ENCODE data around the gene C3orf70. TPM values are rescaled to one million over a fixed set of nuclear protein-coding genes. Genes with fewer than 3 reads are reported as not detected.

C3orf70 gene
- total RNA-seq, 4 donors from 2014 or later: 13.9 to 16.4 (median 14.8) TPM

DNA sequence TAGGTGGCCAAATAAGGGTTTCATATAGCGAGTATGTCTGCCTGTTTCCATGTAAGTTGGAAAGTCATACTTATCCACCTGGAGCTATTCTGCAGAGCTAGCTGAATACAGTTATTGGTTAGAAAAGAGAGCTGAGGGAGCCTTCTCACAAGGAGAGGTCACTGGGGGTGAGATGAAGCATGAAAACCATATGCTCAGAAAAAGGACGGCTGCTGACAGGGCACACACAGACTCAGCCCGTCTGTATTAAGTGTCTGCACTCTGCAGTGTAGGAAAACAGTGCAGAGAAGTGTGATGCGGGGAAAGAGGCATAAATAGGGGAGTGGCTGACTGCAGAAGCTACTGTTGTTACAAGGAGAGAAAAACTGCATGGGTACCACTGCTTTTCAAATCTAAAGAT, 58.2 kb downstream of the C3orf70 start:
- Histone ChIP-seq H3K4me3 (no peak overlapping the region), H3K27ac (no peak overlapping the region), H3K4me1 (peaks cover 0 to 10% (median 3%) of the 10 kb centered on the region in 4 donors), H3K9me3 (no peaks in the 10 kb centered on the region), H3K36me3 (no peaks in the 10 kb centered on the region), H3K27me3 (no peaks in the 10 kb centered on the region)
- intact Hi-C loops (cut with DNase I; ENCODE audit: low total_unique reads): no loop called here
- no peak for DNase-seq
- in situ Hi-C loops (cut with MboI; ENCODE audit: low pct_ligation_motif_present in 1 of 4, low pct_unique_long_range_greater_than_20kb in 1 of 4, low sequenced_read_pairs in 3 of 4): no loop called here
- WGBS, 2 donors (ENCODE audit: low coverage in 1 of 2): 70 to 72% methylated on average over 4 of the region's 4 CpGs
- TF ChIP-seq POLR2AphosphoS5 (IDR thresholded peaks at IDR 0.05): no peak
- TF ChIP-seq, protein P1, sequence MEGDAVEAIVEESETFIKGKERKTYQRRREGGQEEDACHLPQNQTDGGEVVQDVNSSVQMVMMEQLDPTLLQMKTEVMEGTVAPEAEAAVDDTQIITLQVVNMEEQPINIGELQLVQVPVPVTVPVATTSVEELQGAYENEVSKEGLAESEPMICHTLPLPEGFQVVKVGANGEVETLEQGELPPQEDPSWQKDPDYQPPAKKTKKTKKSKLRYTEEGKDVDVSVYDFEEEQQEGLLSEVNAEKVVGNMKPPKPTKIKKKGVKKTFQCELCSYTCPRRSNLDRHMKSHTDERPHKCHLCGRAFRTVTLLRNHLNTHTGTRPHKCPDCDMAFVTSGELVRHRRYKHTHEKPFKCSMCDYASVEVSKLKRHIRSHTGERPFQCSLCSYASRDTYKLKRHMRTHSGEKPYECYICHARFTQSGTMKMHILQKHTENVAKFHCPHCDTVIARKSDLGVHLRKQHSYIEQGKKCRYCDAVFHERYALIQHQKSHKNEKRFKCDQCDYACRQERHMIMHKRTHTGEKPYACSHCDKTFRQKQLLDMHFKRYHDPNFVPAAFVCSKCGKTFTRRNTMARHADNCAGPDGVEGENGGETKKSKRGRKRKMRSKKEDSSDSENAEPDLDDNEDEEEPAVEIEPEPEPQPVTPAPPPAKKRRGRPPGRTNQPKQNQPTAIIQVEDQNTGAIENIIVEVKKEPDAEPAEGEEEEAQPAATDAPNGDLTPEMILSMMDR (IDR thresholded peaks at IDR 0.05): no peak
- no peak for TF ChIP-seq EP300 (IDR thresholded peaks at IDR 0.05; ENCODE audit: low read depth)
- TF ChIP-seq POLR2A (IDR thresholded peaks at IDR 0.05): no peak

DNA sequence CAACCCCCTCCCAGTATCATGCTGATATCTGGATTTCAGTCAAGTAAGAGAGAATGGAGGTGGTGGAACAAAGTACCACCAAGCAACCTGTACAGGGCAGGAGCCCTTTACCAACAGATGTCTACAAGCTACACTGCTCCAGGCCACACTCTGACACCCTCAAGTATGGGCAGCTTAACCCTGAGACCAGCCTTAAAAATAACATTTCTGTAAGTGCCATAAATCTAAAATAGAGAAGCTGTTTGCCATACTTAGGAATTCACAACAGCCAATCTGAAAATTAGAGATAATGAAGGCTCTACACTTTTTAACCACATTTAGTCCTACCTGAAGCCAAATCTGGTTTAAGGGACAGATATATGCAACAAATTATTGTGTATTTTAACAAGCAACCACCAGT, 59.7 kb downstream of the C3orf70 start:
- H3K36me3 ChIP-seq: no peaks in the 10 kb centered on the region
- TF ChIP-seq POLR2AphosphoS5 (IDR thresholded peaks at IDR 0.05): no peak
- TF ChIP-seq, protein P1 (IDR thresholded peaks at IDR 0.05): no peak
- TF ChIP-seq POLR2A (IDR thresholded peaks at IDR 0.05): no peak
- no peak for TF ChIP-seq EP300 (IDR thresholded peaks at IDR 0.05; ENCODE audit: low read depth)
- H3K9me3 ChIP-seq: no peaks in the 10 kb centered on the region
- no peak for DNase-seq
- intact Hi-C loops (cut with DNase I; ENCODE audit: low total_unique reads): no loop called here
- peaks cover 0 to 10% (median 3%) of the 10 kb centered on the region in 4 donors for H3K4me1 ChIP-seq
- H3K27ac ChIP-seq: no peak overlapping the region
- in situ Hi-C loops (cut with MboI; ENCODE audit: low pct_ligation_motif_present in 1 of 4, low pct_unique_long_range_greater_than_20kb in 1 of 4, low sequenced_read_pairs in 3 of 4): no loop called here
- H3K4me3 ChIP-seq: no peak overlapping the region
- no peaks in the 10 kb centered on the region for H3K27me3 ChIP-seq

DNA sequence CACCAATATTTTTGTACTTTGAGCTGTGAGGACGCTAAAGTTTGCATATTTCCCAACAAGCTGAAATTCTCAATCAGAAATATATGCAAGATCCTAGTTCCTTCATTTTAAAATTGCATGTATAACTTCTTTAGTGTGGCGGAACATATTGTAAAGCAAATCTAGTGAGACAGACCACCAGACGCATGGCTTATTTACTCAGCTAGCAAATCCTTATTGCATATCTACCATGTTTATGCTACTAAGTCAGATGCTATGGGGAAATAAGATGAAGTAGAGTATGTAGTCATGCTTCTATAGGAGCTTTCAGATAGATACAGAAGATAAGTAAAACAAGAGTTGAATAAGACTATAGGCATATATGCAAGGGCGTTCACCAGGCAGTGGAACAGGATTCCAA, 62.0 kb downstream of the C3orf70 start:
- H3K27ac ChIP-seq: no peak overlapping the region
- no peaks in the 10 kb centered on the region for H3K27me3 ChIP-seq
- no peaks in the 10 kb centered on the region for H3K36me3 ChIP-seq
- in situ Hi-C loops (cut with MboI; ENCODE audit: low pct_ligation_motif_present in 1 of 4, low pct_unique_long_range_greater_than_20kb in 1 of 4, low sequenced_read_pairs in 3 of 4): no loop called here
- TF ChIP-seq POLR2A (IDR thresholded peaks at IDR 0.05) (no peak), POLR2AphosphoS5 (IDR thresholded peaks at IDR 0.05) (no peak), EP300 (IDR thresholded peaks at IDR 0.05; ENCODE audit: low read depth) (no peak)
- TF ChIP-seq, protein P1 (IDR thresholded peaks at IDR 0.05): no peak
- 88 to 95% methylated on average over 4 of the region's 4 CpGs for WGBS, 2 donors (ENCODE audit: low coverage in 1 of 2)
- peaks cover 0 to 10% (median 3%) of the 10 kb centered on the region in 4 donors for H3K4me1 ChIP-seq
- intact Hi-C loops (cut with DNase I; ENCODE audit: low total_unique reads): no loop called here
- DNase-seq: no peak
- H3K9me3 ChIP-seq: no peaks in the 10 kb centered on the region
- no peak overlapping the region for H3K4me3 ChIP-seq

DNA sequence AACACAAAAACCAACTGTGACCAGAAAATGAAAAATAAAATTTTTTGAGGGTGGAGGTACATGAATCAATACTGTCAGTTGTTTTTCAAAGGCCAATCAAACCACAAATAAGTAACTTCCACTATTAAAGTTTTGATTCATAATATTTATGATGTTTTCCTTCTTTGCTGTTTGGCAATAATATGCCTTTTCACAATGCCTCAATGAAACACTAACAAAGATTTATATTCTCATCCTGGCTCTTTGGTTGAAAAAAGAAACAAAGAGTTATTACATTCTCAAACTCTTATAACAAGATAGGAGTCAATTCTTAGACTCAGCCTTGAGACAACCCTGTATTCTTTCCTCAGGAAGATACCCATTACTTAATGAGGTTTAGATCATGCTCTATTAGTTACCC, 63.1 kb downstream of the C3orf70 start:
- H3K27me3 ChIP-seq: no peaks in the 10 kb centered on the region
- no peaks in the 10 kb centered on the region for H3K9me3 ChIP-seq
- H3K4me1 ChIP-seq: peaks cover 0 to 10% (median 3%) of the 10 kb centered on the region in 4 donors
- in situ Hi-C loops (cut with MboI; ENCODE audit: low pct_ligation_motif_present in 1 of 4, low pct_unique_long_range_greater_than_20kb in 1 of 4, low sequenced_read_pairs in 3 of 4) (no loop called here), intact Hi-C loops (cut with DNase I; ENCODE audit: low total_unique reads) (no loop called here)
- no peak for TF ChIP-seq POLR2AphosphoS5 (IDR thresholded peaks at IDR 0.05)
- TF ChIP-seq, protein P1 (IDR thresholded peaks at IDR 0.05): no peak
- no peak for TF ChIP-seq EP300 (IDR thresholded peaks at IDR 0.05; ENCODE audit: low read depth)
- TF ChIP-seq POLR2A (IDR thresholded peaks at IDR 0.05): no peak
- H3K4me3 ChIP-seq: no peak overlapping the region
- no peak for DNase-seq
- no peaks in the 10 kb centered on the region for H3K36me3 ChIP-seq
- H3K27ac ChIP-seq: no peak overlapping the region
